ENCODE data around the gene CEP295NL.
"Not testable (repeated sequence)": the region's sequence is repeated elsewhere in the genome, so short reads cannot be mapped to it uniquely, and the experiment has no call there.

CEP295NL gene

DNA sequence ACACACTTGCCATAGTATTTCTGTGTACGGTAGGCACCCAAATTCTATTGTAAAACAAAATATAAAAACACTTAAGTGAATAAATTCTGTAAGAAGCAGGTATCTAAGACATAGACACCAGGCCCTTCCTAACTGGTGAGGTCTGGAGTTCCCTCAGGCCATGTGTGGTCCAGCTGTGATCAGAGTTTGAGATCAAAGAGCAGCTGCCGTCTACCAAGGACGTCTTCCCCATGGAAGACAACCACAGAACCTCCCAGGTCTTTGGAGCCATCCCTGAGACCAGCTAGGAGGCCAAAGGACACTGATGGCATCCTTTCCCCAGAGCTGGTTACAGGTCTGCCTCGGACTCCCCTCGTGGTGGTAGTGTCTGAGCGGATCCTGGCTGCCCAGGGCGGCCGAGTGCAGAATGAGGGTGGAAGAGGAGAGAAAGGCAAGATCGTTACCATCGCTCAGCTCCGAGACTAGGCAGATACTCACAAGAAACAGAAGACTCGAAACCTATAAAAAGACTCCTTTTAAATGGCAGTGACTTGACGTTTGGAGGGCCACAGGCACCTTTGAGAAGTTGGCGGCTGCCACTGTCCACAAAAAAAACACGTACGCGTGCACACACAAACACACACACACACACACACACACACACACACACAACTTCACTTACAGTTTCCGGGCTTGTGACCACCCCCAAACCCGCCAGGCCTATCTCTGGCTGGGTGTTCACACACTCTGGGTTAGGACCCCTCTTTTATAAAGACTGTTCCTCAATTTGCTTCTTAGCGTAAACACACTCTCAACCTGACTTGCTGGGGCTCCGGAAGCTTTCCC is 14.7 kb upstream of the CEP295NL start:
- no peaks in the 10 kb centered on the region for H3K9me3 ChIP-seq (ENCODE audit: control insufficient read depth, low read length)
- no peaks in the 10 kb centered on the region for H3K27me3 ChIP-seq (replicated peaks; ENCODE audit: control insufficient read depth, insufficient read depth, low read length, poor library complexity, severe bottlenecking)
- H3K4me1 ChIP-seq (ENCODE audit: control insufficient read depth, insufficient read depth, low read length, poor library complexity, severe bottlenecking) = no peaks in the 10 kb centered on the region
- no peaks in the 10 kb centered on the region for H3K36me3 ChIP-seq (ENCODE audit: control insufficient read depth, insufficient read depth, low read length)
- H3K4me3 ChIP-seq (ENCODE audit: insufficient read depth, low read depth, low read length, poor library complexity, severe bottlenecking) = no peak overlapping the region
- DNase-seq = no peak
- no peak overlapping the region for H3K27ac ChIP-seq (ENCODE audit: insufficient read depth, low read length, poor library complexity, severe bottlenecking)

DNA sequence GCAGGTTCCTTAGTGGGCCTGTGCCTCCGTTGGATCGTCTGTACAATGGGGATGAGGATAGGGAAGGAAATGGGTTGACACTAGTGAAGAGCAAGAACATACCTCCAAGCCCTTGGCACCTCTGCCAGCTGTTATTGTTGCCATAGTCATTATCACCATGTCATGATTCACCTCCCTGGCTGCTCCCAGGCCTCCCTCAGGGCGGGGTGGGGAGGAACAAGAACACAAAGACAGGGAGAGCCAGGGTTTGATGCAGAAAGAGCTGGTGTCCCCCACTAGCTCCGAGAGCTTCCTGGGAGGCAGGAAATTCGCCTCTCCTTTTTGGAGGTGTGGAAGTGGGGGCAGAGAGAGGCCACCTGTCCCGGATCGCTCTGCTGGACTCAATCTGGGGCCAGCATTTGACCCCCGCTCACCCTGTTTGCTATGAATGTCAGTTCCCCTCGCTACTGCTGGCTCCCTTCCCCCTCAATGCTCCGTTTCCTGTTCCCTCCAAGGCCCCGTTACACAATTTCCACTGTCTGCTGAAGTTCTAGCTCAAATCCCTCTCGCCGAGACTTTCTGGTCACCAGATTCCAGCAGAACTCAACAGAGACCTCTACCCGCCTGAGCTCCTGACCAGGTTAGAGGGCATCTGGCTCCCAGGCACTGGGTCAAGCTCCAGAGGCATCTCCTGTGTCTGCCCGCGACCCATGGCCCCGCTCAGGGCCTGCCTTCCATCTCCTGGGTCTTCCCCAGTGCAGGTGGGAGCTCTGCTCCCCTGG is 13.1 kb upstream of the CEP295NL start:
- H3K9me3 ChIP-seq (ENCODE audit: control insufficient read depth, low read length) = no peaks in the 10 kb centered on the region
- DNase-seq = no peak
- H3K4me1 ChIP-seq (ENCODE audit: control insufficient read depth, insufficient read depth, low read length, poor library complexity, severe bottlenecking) = no peaks in the 10 kb centered on the region
- no peaks in the 10 kb centered on the region for H3K36me3 ChIP-seq (ENCODE audit: control insufficient read depth, insufficient read depth, low read length)
- no peaks in the 10 kb centered on the region for H3K27me3 ChIP-seq (replicated peaks; ENCODE audit: control insufficient read depth, insufficient read depth, low read length, poor library complexity, severe bottlenecking)
- H3K4me3 ChIP-seq (ENCODE audit: insufficient read depth, low read depth, low read length, poor library complexity, severe bottlenecking) = no peak overlapping the region
- no peak overlapping the region for H3K27ac ChIP-seq (ENCODE audit: insufficient read depth, low read length, poor library complexity, severe bottlenecking)

DNA sequence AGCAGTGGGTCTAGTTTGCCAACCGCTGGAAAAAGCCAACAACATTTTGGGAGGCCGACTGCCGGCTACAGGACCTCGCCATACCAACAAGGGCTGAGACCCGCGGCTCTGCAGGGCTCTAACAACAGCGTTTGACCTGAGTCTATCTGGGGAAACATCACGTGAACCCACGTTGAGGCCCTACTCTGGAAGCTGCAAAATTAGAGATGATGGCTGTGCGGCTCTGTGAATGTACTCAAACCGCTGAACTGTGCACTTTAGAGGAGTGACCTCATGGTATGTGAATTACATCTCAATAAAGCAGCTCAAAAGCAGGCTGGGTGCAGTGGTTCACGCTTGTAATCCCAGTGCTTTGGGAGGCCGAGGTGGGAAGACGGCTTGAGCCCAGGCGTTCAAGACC is 10.1 kb upstream of the CEP295NL start:
- no peaks in the 10 kb centered on the region for H3K4me1 ChIP-seq (ENCODE audit: control insufficient read depth, insufficient read depth, low read length, poor library complexity, severe bottlenecking)
- no peaks in the 10 kb centered on the region for H3K9me3 ChIP-seq (ENCODE audit: control insufficient read depth, low read length)
- no peak for DNase-seq
- H3K27ac ChIP-seq (ENCODE audit: insufficient read depth, low read length, poor library complexity, severe bottlenecking) = no peak overlapping the region
- no peaks in the 10 kb centered on the region for H3K36me3 ChIP-seq (ENCODE audit: control insufficient read depth, insufficient read depth, low read length)
- H3K4me3 ChIP-seq (ENCODE audit: insufficient read depth, low read depth, low read length, poor library complexity, severe bottlenecking) = no peak overlapping the region
- no peaks in the 10 kb centered on the region for H3K27me3 ChIP-seq (replicated peaks; ENCODE audit: control insufficient read depth, insufficient read depth, low read length, poor library complexity, severe bottlenecking)

DNA sequence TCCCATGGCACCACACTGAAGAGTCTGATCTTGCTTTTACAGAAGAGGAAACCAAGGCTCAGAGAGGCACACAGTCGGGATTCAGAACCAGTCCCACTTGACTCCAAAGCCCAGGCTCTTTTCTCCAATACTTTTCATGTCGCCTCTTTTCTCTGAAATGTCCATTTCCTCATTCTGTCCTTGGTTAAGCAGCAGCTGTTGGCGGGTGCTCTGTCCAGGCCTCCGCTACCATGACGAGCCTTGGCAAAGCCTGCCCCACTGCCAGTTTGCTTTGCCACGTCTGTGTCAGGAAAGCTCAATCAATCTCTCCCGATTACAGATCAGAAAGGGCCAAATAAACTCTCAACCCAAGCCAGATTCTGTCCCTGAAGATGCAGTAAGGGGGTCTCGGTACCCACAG is 9.1 kb upstream of the CEP295NL start:
- no peak overlapping the region for H3K4me3 ChIP-seq (ENCODE audit: insufficient read depth, low read depth, low read length, poor library complexity, severe bottlenecking)
- H3K27ac ChIP-seq (ENCODE audit: insufficient read depth, low read length, poor library complexity, severe bottlenecking) = no peak overlapping the region
- DNase-seq = no peak
- H3K36me3 ChIP-seq (ENCODE audit: control insufficient read depth, insufficient read depth, low read length) = no peaks in the 10 kb centered on the region
- H3K9me3 ChIP-seq (ENCODE audit: control insufficient read depth, low read length) = no peaks in the 10 kb centered on the region
- no peaks in the 10 kb centered on the region for H3K27me3 ChIP-seq (replicated peaks; ENCODE audit: control insufficient read depth, insufficient read depth, low read length, poor library complexity, severe bottlenecking)
- no peaks in the 10 kb centered on the region for H3K4me1 ChIP-seq (ENCODE audit: control insufficient read depth, insufficient read depth, low read length, poor library complexity, severe bottlenecking)

DNA sequence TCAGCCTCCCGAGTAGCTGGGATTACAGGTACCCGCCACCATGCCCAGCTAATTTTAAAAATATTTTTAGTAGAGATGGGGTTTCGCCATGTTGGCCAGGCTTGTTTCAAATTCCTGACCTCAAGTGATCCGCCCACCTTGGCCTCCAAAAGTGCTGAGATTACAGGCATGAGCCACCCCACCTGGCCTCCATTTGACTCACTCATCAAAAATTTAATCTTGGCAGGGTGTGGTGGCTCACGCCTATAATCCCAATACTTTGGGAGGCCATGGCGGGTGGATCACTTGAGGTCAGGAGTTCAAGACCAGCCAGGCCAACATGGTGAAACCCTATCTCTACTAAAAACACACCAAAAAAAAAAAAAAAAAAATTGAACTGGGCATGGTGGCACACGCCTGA is 8.5 kb upstream of the CEP295NL start:
- H3K27me3 ChIP-seq (replicated peaks; ENCODE audit: control insufficient read depth, insufficient read depth, low read length, poor library complexity, severe bottlenecking); H3K4me1 ChIP-seq (ENCODE audit: control insufficient read depth, insufficient read depth, low read length, poor library complexity, severe bottlenecking); H3K4me3 ChIP-seq (ENCODE audit: insufficient read depth, low read depth, low read length, poor library complexity, severe bottlenecking); H3K9me3 ChIP-seq (ENCODE audit: control insufficient read depth, low read length); DNase-seq; H3K27ac ChIP-seq (ENCODE audit: insufficient read depth, low read length, poor library complexity, severe bottlenecking); H3K36me3 ChIP-seq (ENCODE audit: control insufficient read depth, insufficient read depth, low read length): not testable (repeated sequence)

DNA sequence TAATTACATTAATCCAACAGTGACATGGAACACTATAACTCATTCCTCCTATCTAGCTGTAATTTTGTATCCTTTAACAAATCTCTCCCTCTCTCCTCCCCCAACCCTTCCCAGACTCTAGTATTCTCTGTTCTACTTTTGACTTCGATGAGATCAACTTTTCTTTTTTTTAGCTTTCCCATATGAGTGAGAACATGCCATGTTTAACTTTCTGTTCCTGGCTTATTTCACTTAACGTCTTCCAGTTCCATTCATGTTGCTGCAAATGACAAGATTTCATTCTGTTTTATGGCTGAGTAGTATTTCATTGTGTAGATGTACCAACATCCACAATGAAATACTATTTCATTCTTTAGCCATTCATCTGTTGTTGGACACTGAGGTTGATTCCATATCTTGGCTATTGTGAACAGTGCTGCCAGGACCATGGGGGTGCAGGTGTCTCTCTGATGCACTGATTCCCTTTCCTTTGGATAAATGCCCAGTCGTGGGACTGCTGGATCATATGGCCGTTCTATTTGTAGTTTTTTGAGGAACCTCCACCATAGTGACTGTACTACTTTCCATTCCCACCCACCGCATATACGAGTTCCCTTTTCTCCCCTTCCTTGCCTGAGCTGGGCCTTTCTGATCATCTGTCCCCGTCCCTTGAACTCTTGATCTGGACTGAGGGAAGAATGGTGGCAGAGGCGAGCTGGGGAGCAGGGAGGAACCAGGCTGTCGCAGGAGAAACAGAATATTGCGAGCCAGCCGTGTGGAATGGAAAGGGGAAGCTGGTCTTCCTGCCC is 7.7 kb upstream of the CEP295NL start:
- H3K4me3 ChIP-seq (ENCODE audit: insufficient read depth, low read depth, low read length, poor library complexity, severe bottlenecking) = no peak overlapping the region
- H3K9me3 ChIP-seq (ENCODE audit: control insufficient read depth, low read length) = no peaks in the 10 kb centered on the region
- no peaks in the 10 kb centered on the region for H3K27me3 ChIP-seq (replicated peaks; ENCODE audit: control insufficient read depth, insufficient read depth, low read length, poor library complexity, severe bottlenecking)
- DNase-seq = no peak
- no peaks in the 10 kb centered on the region for H3K36me3 ChIP-seq (ENCODE audit: control insufficient read depth, insufficient read depth, low read length)
- H3K4me1 ChIP-seq (ENCODE audit: control insufficient read depth, insufficient read depth, low read length, poor library complexity, severe bottlenecking) = no peaks in the 10 kb centered on the region
- no peak overlapping the region for H3K27ac ChIP-seq (ENCODE audit: insufficient read depth, low read length, poor library complexity, severe bottlenecking)

DNA sequence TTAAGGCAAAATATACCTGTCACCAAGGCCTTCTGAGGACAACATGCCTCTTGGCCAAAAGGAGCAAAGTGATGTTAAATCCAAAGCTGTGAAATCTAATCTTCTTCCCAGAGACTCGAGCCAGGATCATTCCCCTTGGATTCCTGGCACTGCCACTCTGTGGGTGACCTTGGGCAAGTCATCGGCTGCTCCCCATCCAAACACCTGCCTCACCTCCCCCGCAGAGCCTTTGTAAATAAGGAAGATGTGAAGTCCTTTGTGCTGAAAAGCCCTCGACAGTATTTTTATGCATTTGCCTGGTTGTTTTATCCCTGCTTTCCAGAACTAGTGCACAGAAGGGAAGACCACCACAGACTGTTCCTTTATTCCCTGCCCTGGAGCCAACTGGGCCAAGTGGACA is 5.4 kb upstream of the CEP295NL start:
- Histone ChIP-seq H3K36me3 (ENCODE audit: control insufficient read depth, insufficient read depth, low read length) (no peaks in the 10 kb centered on the region), H3K4me1 (ENCODE audit: control insufficient read depth, insufficient read depth, low read length, poor library complexity, severe bottlenecking) (no peaks in the 10 kb centered on the region), H3K27ac (ENCODE audit: insufficient read depth, low read length, poor library complexity, severe bottlenecking) (no peak overlapping the region), H3K4me3 (ENCODE audit: insufficient read depth, low read depth, low read length, poor library complexity, severe bottlenecking) (no peak overlapping the region), H3K9me3 (ENCODE audit: control insufficient read depth, low read length) (no peaks in the 10 kb centered on the region), H3K27me3 (replicated peaks; ENCODE audit: control insufficient read depth, insufficient read depth, low read length, poor library complexity, severe bottlenecking) (no peaks in the 10 kb centered on the region)
- no peak for DNase-seq

DNA sequence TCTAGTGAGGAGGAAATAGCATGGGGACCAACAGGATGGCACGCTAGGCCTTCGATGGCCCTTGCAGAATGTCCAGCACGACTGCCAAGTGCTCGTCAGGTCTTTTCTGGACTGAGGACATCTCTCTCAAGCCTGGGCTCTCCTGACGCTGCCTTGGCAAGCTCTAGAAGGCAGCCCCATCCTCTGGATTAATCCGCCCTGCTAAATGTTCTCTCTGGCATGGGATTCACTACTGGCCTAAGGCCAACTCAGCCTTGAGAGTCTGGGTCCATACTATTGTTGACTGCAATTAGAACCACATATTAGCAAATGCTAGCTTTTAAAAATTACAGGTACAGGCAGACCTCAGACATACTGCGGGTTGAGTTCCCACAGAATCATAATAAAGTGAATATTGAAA is 2.5 kb upstream of the CEP295NL start:
- Histone ChIP-seq H3K4me3 (ENCODE audit: insufficient read depth, low read depth, low read length, poor library complexity, severe bottlenecking) (no peak overlapping the region), H3K4me1 (ENCODE audit: control insufficient read depth, insufficient read depth, low read length, poor library complexity, severe bottlenecking) (no peaks in the 10 kb centered on the region), H3K27me3 (replicated peaks; ENCODE audit: control insufficient read depth, insufficient read depth, low read length, poor library complexity, severe bottlenecking) (no peaks in the 10 kb centered on the region), H3K9me3 (ENCODE audit: control insufficient read depth, low read length) (no peaks in the 10 kb centered on the region), H3K27ac (ENCODE audit: insufficient read depth, low read length, poor library complexity, severe bottlenecking) (no peak overlapping the region), H3K36me3 (ENCODE audit: control insufficient read depth, insufficient read depth, low read length) (no peaks in the 10 kb centered on the region)
- DNase-seq = no peak

DNA sequence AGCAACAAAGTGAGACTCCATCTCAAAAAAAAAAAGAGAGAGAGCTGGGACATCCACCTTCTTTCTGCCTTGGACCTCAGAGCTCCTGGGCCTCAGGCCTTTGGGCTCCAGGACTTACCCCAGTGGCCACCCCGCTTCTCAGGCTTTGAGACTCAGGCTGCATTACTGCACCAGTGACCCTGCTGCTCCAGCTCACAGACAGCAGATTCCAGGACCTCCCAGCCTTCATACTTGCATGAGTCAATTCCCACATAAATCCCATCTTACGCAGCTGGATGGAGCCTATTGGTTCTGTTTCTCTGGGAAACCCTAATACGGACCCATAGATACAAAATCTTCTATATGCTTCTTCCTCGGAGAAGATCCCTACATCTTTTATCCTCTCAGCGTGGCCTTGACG is 2.1 kb upstream of the CEP295NL start:
- H3K4me3 ChIP-seq (ENCODE audit: insufficient read depth, low read depth, low read length, poor library complexity, severe bottlenecking) = no peak overlapping the region

DNA sequence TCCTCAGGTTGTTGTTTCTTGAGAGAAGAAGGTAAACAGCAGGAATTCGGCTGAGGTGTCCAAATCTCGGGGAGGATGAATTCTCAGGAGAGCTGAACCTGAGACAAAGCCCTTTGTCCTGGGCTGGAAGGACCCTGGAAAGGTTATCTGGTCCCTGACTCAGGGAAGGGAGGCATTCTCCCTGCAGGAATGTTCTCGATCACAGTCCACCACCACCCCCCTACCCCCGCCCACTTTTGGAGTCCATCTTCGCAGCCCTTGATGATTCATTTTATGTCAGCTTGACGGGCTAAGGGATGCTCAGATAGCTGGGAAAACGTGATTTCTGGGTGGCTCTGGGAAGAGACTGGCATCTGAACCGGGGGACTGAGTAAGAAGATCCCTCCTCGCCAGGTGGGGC is 1.4 kb upstream of the CEP295NL start:
- Histone ChIP-seq H3K4me3 (ENCODE audit: insufficient read depth, low read depth, low read length, poor library complexity, severe bottlenecking) (no peak overlapping the region), H3K27me3 (replicated peaks; ENCODE audit: control insufficient read depth, insufficient read depth, low read length, poor library complexity, severe bottlenecking) (no peaks in the 10 kb centered on the region), H3K4me1 (ENCODE audit: control insufficient read depth, insufficient read depth, low read length, poor library complexity, severe bottlenecking) (no peaks in the 10 kb centered on the region), H3K9me3 (ENCODE audit: control insufficient read depth, low read length) (no peaks in the 10 kb centered on the region), H3K27ac (ENCODE audit: insufficient read depth, low read length, poor library complexity, severe bottlenecking) (no peak overlapping the region), H3K36me3 (ENCODE audit: control insufficient read depth, insufficient read depth, low read length) (no peaks in the 10 kb centered on the region)
- DNase-seq = no peak

More for the DNA sequence above, 2.1 kb upstream of the CEP295NL start:
- DNase-seq = no peak
- Histone ChIP-seq H3K36me3 (ENCODE audit: control insufficient read depth, insufficient read depth, low read length) (no peaks in the 10 kb centered on the region), H3K9me3 (ENCODE audit: control insufficient read depth, low read length) (no peaks in the 10 kb centered on the region), H3K27ac (ENCODE audit: insufficient read depth, low read length, poor library complexity, severe bottlenecking) (no peak overlapping the region), H3K27me3 (replicated peaks; ENCODE audit: control insufficient read depth, insufficient read depth, low read length, poor library complexity, severe bottlenecking) (no peaks in the 10 kb centered on the region), H3K4me1 (ENCODE audit: control insufficient read depth, insufficient read depth, low read length, poor library complexity, severe bottlenecking) (no peaks in the 10 kb centered on the region)

All from effector memory CD4-positive, alpha-beta T cell (primary cell).